Mammary epithelial cell (primary cell): ENCODE data around the gene SAT1.

Experiments used
- CTCF ChIP-seq, 2 donors: IDR thresholded peaks in 1 of 2; conservative IDR thresholded peaks in 1 of 2; 2 replicates each; pipeline ENCODE4 v1.5.1; 2011 to 2012; ENCODE audit warnings: inconsistent platforms in 2 of 2, low read length in 2 of 2, mild to moderate bottlenecking in 2 of 2, control low read depth in 1 of 2, low read depth in 1 of 2; ENCODE audit not compliant: insufficient read depth in 1 of 2; ENCODE audit errors: extremely low read depth in 1 of 2
- EZH2 ChIP-seq: IDR thresholded peaks from 2 replicates; pipeline ENCODE4 v1.6.1; 2012; ENCODE audit warnings: low read length, inconsistent platforms, borderline replicate concordance

GRCh38 chrX:23766650-23767551 lies 16.1 kb upstream of the SAT1 start:
- TF ChIP-seq EZH2 (no peak), CTCF (conservative IDR thresholded peaks at IDR 0.05 in 1 of 2, IDR thresholded peaks at IDR 0.05 in 1 of 2; ENCODE audit: extremely low read depth in 1 of 2, insufficient read depth in 1 of 2, low read depth in 1 of 2, low read length in 2 of 2) (no peak)
